HEK293 (cell line): ENCODE results near the gene LIMCH1.
A peak's percentile ranks its signal among the peaks of the same experiment; 100 is the strongest.

ENCODE experiments used
- CTCF ChIA-PET: fragments of 350-600 bp; formaldehyde crosslinking; extraction: SDS; loops from one replicate; lab custom pipeline; 2021; ENCODE audit warnings: antibody characterized with exemption; lab: Yijun Ruan, JAX
- POLR2A ChIA-PET: fragments of 300-600 bp; formaldehyde crosslinking; extraction: SDS; loops from one replicate; lab custom pipeline; 2020; ENCODE audit warnings: antibody characterized with exemption, inconsistent platforms; lab: Yijun Ruan, JAX
- H3K27ac ChIP-seq: fragments of 200-500 bp; sonication (Bioruptor generic); 2 replicates; pipeline ENCODE4 v1.5.1; 2014; ENCODE audit warnings: low read depth, low read length, control low read depth, inconsistent platforms; ENCODE audit errors: extremely low read depth
- H3K36me3 ChIP-seq, 2 experiments: fragments of 200-500 bp in 1 of 2; sonication (Bioruptor generic) in 1 of 2; 1 replicate in 1 of 2; 2 replicates in 1 of 2; pipeline ENCODE4 v1.5.1; 2014 to 2017; ENCODE audit warnings: inconsistent platforms in 2 of 2, low read length in 2 of 2; ENCODE audit not compliant: control insufficient read depth in 2 of 2, insufficient read depth in 1 of 2
- H3K4me1 ChIP-seq: fragments of 200-500 bp; sonication (Bioruptor generic); 2 replicates; pipeline ENCODE4 v1.5.1; 2014; ENCODE audit warnings: mild to moderate bottlenecking, low read length, inconsistent platforms; ENCODE audit not compliant: control insufficient read depth, insufficient read depth
- H3K4me3 ChIP-seq: 2 replicates; pipeline ENCODE4 v1.5.1; 2011; ENCODE audit warnings: low read depth, mild to moderate bottlenecking, control low read depth, low read length, moderate library complexity
- H3K9me3 ChIP-seq: fragments of 200-500 bp; sonication (Bioruptor generic); 2 replicates; pipeline ENCODE4 v1.5.1; 2014; ENCODE audit warnings: low read depth, low read length, inconsistent platforms; ENCODE audit not compliant: control insufficient read depth, insufficient read depth
- IKZF3 ChIP-seq: fragments of 450-650 bp; IDR thresholded peaks from 2 replicates; pipeline ENCODE4 v1.5.0; 2018; ENCODE audit warnings: missing biosample characterization, mild to moderate bottlenecking, missing genetic modification characterization, moderate library complexity
- OSR2 ChIP-seq: fragments of 450-650 bp; formaldehyde crosslinking; IDR thresholded peaks from 2 replicates; pipeline ENCODE4 v1.5.1; 2016; ENCODE audit warnings: missing biosample characterization, missing genetic modification characterization
- REPIN1 ChIP-seq: fragments of 450-650 bp; formaldehyde crosslinking; IDR thresholded peaks from 2 replicates; pipeline ENCODE4 v1.5.1; 2017; ENCODE audit warnings: missing biosample characterization, missing genetic modification characterization, low read depth
- TCF7L2 ChIP-seq: IDR thresholded peaks from 2 replicates; pipeline ENCODE4 v1.6.1; 2011; ENCODE audit warnings: low read depth, mild to moderate bottlenecking, inconsistent platforms, low read length, moderate library complexity, borderline replicate concordance
- TRIM28 ChIP-seq: IDR thresholded peaks from 2 replicates; pipeline ENCODE4 v1.6.1; 2011; ENCODE audit warnings: low read length, control low read depth, borderline replicate concordance
- ZBTB17 ChIP-seq: fragments of 450-650 bp; formaldehyde crosslinking; IDR thresholded peaks from 2 replicates; pipeline ENCODE4 v1.5.1; 2016; ENCODE audit warnings: missing biosample characterization, missing genetic modification characterization
- ZNF10 ChIP-seq: fragments of 450-650 bp; formaldehyde crosslinking; IDR thresholded peaks from 2 replicates; pipeline ENCODE4 v1.5.1; 2017; ENCODE audit warnings: missing biosample characterization, missing genetic modification characterization
- ZNF140 ChIP-seq: fragments of 450-650 bp; formaldehyde crosslinking; IDR thresholded peaks from 2 replicates; pipeline ENCODE4 v1.5.1; 2016; ENCODE audit warnings: missing biosample characterization, missing genetic modification characterization
- ZNF146 ChIP-seq: fragments of 450-650 bp; formaldehyde crosslinking; IDR thresholded peaks from 2 replicates; pipeline ENCODE4 v1.5.1; 2016; ENCODE audit warnings: missing biosample characterization, missing genetic modification characterization
- ZNF214 ChIP-seq: fragments of 450-650 bp; formaldehyde crosslinking; IDR thresholded peaks from 2 replicates; pipeline ENCODE4 v1.5.1; 2017; ENCODE audit warnings: missing biosample characterization, mild to moderate bottlenecking, missing genetic modification characterization, borderline replicate concordance
- ZNF549 ChIP-seq: fragments of 450-650 bp; IDR thresholded peaks from 2 replicates; pipeline ENCODE4 v1.5.1; 2018; ENCODE audit warnings: missing biosample characterization, missing genetic modification characterization, mild to moderate bottlenecking, inconsistent platforms, moderate library complexity
- ZNF555 ChIP-seq: fragments of 450-650 bp; formaldehyde crosslinking; conservative IDR thresholded peaks from 2 replicates; pipeline ENCODE4 v1.5.1; 2017; ENCODE audit warnings: missing biosample characterization, mild to moderate bottlenecking, missing genetic modification characterization, inconsistent platforms
- ZNF596 ChIP-seq: fragments of 450-650 bp; IDR thresholded peaks from 2 replicates; pipeline ENCODE4 v1.5.0; 2018; ENCODE audit warnings: missing biosample characterization, mild to moderate bottlenecking, missing genetic modification characterization, moderate library complexity
- ZNF621 ChIP-seq: fragments of 450-650 bp; formaldehyde crosslinking; IDR thresholded peaks from 2 replicates; pipeline ENCODE4 v1.5.1; 2017; ENCODE audit warnings: missing biosample characterization, missing genetic modification characterization
- ZNF623 ChIP-seq: fragments of 450-650 bp; formaldehyde crosslinking; IDR thresholded peaks from 2 replicates; pipeline ENCODE4 v1.5.1; 2016; ENCODE audit warnings: missing biosample characterization, missing genetic modification characterization
- TF ChIP-seq, protein P1 (sequence below): fragments of 450-650 bp; formaldehyde crosslinking; IDR thresholded peaks from 2 replicates; pipeline ENCODE4 v1.5.1; 2016; ENCODE audit warnings: missing biosample characterization, missing genetic modification characterization, low read depth
- TF ChIP-seq, protein P2 (sequence below): fragments of 450-650 bp; formaldehyde crosslinking; IDR thresholded peaks from 2 replicates; pipeline ENCODE4 v1.5.1; 2016; ENCODE audit warnings: missing biosample characterization, missing genetic modification characterization, borderline replicate concordance
- TF ChIP-seq, protein P3 (sequence below): fragments of 450-650 bp; formaldehyde crosslinking; IDR thresholded peaks from 2 replicates; pipeline ENCODE4 v1.5.1; 2017; ENCODE audit warnings: missing biosample characterization, missing genetic modification characterization
- TF ChIP-seq, protein P4 (sequence below): fragments of 450-650 bp; formaldehyde crosslinking; IDR thresholded peaks from 2 replicates; pipeline ENCODE4 v1.5.1; 2016; ENCODE audit warnings: missing biosample characterization, missing genetic modification characterization
- TF ChIP-seq, protein P5 (sequence below): fragments of 450-650 bp; formaldehyde crosslinking; IDR thresholded peaks from 2 replicates; pipeline ENCODE4 v1.5.1; 2016; ENCODE audit warnings: missing biosample characterization, missing genetic modification characterization

The LIMCH1 gene

DNA sequence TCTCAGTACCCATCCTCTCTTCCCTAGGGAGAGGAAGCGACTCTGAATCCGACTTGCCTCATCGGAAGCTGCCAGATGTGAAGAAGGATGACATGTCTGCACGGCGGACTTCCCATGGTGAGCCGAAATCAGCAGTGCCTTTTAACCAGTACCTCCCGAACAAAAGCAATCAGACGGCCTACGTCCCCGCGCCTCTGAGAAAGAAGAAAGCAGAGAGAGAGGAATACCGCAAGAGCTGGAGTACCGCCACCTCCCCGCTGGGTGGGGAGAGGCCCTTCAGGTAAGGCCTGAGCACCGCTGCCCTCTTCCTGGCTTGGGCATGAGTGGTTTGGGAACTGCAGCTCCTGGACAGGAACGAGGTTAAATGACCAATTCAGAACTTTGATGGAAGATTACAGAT lies 81.2 kb downstream of the LIMCH1 start (continued):
- TF ChIP-seq, protein P1, sequence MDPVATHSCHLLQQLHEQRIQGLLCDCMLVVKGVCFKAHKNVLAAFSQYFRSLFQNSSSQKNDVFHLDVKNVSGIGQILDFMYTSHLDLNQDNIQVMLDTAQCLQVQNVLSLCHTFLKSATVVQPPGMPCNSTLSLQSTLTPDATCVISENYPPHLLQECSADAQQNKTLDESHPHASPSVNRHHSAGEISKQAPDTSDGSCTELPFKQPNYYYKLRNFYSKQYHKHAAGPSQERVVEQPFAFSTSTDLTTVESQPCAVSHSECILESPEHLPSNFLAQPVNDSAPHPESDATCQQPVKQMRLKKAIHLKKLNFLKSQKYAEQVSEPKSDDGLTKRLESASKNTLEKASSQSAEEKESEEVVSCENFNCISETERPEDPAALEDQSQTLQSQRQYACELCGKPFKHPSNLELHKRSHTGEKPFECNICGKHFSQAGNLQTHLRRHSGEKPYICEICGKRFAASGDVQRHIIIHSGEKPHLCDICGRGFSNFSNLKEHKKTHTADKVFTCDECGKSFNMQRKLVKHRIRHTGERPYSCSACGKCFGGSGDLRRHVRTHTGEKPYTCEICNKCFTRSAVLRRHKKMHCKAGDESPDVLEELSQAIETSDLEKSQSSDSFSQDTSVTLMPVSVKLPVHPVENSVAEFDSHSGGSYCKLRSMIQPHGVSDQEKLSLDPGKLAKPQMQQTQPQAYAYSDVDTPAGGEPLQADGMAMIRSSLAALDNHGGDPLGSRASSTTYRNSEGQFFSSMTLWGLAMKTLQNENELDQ = no peak
- TF ChIP-seq ZNF623 = no peak
- TF ChIP-seq, protein P2, sequence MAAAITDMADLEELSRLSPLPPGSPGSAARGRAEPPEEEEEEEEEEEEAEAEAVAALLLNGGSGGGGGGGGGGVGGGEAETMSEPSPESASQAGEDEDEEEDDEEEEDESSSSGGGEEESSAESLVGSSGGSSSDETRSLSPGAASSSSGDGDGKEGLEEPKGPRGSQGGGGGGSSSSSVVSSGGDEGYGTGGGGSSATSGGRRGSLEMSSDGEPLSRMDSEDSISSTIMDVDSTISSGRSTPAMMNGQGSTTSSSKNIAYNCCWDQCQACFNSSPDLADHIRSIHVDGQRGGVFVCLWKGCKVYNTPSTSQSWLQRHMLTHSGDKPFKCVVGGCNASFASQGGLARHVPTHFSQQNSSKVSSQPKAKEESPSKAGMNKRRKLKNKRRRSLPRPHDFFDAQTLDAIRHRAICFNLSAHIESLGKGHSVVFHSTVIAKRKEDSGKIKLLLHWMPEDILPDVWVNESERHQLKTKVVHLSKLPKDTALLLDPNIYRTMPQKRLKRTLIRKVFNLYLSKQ (tag by site-specific recombination) = no peak

DNA sequence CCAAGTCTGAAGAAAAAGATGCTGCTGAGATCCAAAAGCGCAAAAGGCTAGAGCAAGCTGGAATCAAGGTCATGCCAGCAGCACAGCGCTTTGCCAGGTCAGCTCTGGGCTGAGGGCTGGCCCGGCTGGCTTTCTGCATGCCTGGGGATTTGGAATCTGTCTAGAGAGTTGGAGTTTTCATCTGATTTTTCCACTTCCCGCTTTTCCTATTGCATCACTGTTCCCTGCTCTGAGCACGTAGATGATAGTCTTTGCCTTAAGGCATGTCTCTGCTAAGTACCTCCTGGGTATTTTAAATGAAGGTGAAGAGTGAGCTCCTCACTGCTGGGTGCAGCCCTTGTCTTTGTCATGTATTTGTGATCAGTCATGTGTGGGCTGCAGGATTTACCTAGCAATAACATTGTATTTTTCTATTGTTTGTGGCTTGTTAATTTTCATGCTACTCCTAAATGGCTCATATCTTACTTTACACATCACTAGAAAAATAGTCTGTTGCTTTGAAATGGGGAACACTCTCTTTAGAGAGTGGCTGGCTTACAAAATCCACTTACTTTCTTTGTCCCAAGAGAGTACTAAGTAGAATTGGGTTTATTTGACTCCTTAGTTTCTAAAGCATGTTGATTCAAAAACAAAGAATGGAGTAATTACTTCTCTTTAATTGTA lies 82.8 kb downstream of the LIMCH1 start:
- TF ChIP-seq TCF7L2 = peak; percentile 51; the same call in 1 of the 2 replicates
- TF ChIP-seq ZNF214 (tag by site-specific recombination) = no peak
- no peak for TF ChIP-seq ZNF549 (tag by site-specific recombination)
- no peak for TF ChIP-seq ZNF10 (tag by site-specific recombination)
- no peak for TF ChIP-seq ZBTB17 (tag by site-specific recombination)
- no peak for TF ChIP-seq ZNF140
- no peak for TF ChIP-seq REPIN1 (tag by site-specific recombination)
- peak; percentile 18; the same call in 1 of the 2 replicates for TF ChIP-seq IKZF3 (tag by site-specific recombination)
- TF ChIP-seq ZNF146 (tag by site-specific recombination) = no peak
- peak; percentile 22; the same call in 1 of the 2 replicates for TF ChIP-seq OSR2
- TF ChIP-seq, protein P3, sequence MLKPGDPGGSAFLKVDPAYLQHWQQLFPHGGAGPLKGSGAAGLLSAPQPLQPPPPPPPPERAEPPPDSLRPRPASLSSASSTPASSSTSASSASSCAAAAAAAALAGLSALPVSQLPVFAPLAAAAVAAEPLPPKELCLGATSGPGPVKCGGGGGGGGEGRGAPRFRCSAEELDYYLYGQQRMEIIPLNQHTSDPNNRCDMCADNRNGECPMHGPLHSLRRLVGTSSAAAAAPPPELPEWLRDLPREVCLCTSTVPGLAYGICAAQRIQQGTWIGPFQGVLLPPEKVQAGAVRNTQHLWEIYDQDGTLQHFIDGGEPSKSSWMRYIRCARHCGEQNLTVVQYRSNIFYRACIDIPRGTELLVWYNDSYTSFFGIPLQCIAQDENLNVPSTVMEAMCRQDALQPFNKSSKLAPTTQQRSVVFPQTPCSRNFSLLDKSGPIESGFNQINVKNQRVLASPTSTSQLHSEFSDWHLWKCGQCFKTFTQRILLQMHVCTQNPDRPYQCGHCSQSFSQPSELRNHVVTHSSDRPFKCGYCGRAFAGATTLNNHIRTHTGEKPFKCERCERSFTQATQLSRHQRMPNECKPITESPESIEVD (tag by site-specific recombination) = peak; percentile 80
- peak; percentile 23; the same call in 1 of the 2 replicates for TF ChIP-seq TRIM28
- Histone ChIP-seq H3K9me3 (no peaks in the 10 kb centered on the region), H3K36me3 (peaks cover 0 to 8% of the 10 kb centered on the region in 2 experiments; a peak in 1 of 3 replicates), H3K4me1 (no peaks in the 10 kb centered on the region; the same call in 1 of the 2 replicates), H3K27ac (no peak overlapping the region), H3K4me3 (no peak overlapping the region)
- ChIA-PET POLR2A (no interaction called here), CTCF (no interaction called here)

DNA sequence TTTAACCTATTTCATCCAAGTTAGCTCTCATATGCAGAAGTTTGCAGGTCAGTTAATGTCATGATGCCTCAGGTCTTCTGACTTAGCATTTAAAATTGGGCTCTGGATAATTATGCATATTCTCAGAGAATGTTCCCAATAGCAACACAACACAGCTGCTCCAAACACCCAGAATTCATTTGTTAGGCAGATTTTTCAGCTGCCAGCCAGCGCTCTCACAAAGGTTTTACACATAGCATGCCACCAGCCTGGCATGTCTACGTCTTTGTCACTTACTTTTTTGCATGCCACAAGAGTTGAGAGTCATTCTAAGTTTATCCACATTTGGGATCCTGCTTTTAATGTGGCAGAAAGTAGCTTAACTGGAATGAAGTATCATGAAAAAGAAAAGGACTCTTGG lies 84.8 kb downstream of the LIMCH1 start:
- Histone ChIP-seq H3K4me3 (no peak overlapping the region), H3K9me3 (no peaks in the 10 kb centered on the region), H3K4me1 (no peaks in the 10 kb centered on the region; the same call in 1 of the 2 replicates)
- CTCF ChIA-PET = no interaction called here
- TF ChIP-seq ZNF555 (tag by site-specific recombination) = no peak
- TF ChIP-seq ZNF621 (tag by site-specific recombination) = no peak
- TF ChIP-seq, protein P4, sequence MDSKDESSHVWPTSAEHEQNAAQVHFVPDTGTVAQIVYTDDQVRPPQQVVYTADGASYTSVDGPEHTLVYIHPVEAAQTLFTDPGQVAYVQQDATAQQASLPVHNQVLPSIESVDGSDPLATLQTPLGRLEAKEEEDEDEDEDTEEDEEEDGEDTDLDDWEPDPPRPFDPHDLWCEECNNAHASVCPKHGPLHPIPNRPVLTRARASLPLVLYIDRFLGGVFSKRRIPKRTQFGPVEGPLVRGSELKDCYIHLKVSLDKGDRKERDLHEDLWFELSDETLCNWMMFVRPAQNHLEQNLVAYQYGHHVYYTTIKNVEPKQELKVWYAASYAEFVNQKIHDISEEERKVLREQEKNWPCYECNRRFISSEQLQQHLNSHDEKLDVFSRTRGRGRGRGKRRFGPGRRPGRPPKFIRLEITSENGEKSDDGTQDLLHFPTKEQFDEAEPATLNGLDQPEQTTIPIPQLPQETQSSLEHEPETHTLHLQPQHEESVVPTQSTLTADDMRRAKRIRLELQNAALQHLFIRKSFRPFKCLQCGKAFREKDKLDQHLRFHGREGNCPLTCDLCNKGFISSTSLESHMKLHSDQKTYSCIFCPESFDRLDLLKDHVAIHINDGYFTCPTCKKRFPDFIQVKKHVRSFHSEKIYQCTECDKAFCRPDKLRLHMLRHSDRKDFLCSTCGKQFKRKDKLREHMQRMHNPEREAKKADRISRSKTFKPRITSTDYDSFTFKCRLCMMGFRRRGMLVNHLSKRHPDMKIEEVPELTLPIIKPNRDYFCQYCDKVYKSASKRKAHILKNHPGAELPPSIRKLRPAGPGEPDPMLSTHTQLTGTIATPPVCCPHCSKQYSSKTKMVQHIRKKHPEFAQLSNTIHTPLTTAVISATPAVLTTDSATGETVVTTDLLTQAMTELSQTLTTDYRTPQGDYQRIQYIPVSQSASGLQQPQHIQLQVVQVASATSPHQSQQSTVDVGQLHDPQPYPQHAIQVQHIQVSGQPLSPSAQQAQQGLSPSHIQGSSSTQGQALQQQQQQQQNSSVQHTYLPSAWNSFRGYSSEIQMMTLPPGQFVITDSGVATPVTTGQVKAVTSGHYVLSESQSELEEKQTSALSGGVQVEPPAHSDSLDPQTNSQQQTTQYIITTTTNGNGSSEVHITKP (tag by site-specific recombination) = no peak
- TF ChIP-seq, protein P5, sequence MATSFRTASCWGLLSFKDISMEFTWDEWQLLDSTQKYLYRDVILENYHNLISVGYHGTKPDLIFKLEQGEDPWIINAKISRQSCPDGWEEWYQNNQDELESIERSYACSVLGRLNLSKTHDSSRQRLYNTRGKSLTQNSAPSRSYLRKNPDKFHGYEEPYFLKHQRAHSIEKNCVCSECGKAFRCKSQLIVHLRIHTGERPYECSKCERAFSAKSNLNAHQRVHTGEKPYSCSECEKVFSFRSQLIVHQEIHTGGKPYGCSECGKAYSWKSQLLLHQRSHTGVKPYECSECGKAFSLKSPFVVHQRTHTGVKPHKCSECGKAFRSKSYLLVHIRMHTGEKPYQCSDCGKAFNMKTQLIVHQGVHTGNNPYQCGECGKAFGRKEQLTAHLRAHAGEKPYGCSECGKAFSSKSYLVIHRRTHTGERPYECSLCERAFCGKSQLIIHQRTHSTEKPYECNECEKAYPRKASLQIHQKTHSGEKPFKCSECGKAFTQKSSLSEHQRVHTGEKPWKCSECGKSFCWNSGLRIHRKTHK (tag by site-specific recombination) = no peak
- TF ChIP-seq ZNF596 (tag by site-specific recombination) = no peak
- TF ChIP-seq, protein P2 (tag by site-specific recombination) = no peak
- TF ChIP-seq ZNF214 (tag by site-specific recombination) = no peak
- TF ChIP-seq, all 188 proteins: peak for 0
- H3K36me3 ChIP-seq = peaks cover 0 to 8% of the 10 kb centered on the region in 2 experiments; a peak in 1 of 3 replicates
- POLR2A ChIA-PET = no interaction called here
- H3K27ac ChIP-seq = no peak overlapping the region
